ENCODE data around the gene ZNF574.

DNA sequence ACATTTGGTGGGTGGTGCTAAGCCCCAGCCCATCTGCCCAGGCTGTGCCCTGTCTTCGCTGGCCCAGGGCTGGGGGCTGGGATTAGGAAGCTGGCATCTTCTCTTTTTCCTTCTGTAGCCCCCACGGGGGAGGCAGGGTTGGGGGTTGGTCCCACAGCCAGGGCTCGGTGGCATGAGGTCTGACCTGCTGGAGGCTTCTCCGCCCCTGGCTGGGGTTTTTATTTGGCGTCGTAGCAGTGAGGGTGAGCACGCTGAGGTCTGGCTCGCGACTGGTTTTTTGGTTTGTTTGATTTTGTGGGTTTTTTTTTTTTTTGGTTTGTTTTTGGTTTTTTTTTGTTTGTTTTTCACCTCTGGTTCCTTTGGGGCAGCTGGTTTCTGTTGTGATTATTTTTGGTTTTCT, 14.7 kb downstream of the ZNF574 start:
- no peak for TF ChIP-seq TEAD4 (IDR thresholded peaks at IDR 0.05)
- no peak for TF ChIP-seq REST (IDR thresholded peaks at IDR 0.05; ENCODE audit: low read depth)
- no peak for TF ChIP-seq TCF12 (IDR thresholded peaks at IDR 0.05; ENCODE audit: low read depth)
- TF ChIP-seq RAD21 (IDR thresholded peaks at IDR 0.05; ENCODE audit: low read depth): no peak
- no peak for TF ChIP-seq MAX (IDR thresholded peaks at IDR 0.05)
- no peak for TF ChIP-seq FOXM1 (IDR thresholded peaks at IDR 0.05; ENCODE audit: borderline replicate concordance, low read depth)
- no peak for TF ChIP-seq TAF1 (IDR thresholded peaks at IDR 0.05; ENCODE audit: low read depth)
- no peak for TF ChIP-seq EP300 (IDR thresholded peaks at IDR 0.05; ENCODE audit: borderline replicate concordance)
- TF ChIP-seq, protein P1, sequence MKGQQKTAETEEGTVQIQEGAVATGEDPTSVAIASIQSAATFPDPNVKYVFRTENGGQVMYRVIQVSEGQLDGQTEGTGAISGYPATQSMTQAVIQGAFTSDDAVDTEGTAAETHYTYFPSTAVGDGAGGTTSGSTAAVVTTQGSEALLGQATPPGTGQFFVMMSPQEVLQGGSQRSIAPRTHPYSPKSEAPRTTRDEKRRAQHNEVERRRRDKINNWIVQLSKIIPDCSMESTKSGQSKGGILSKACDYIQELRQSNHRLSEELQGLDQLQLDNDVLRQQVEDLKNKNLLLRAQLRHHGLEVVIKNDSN (IDR thresholded peaks at IDR 0.05): no peak
